HuH-7.5 (cell line): ENCODE measurements around the gene FAM149A.

ENCODE experiments used
- DNase-seq: peaks from one replicate; pipeline ENCODE4 v3.0.0; 2011; ENCODE audit warnings: low spot score

The FAM149A gene

DNA sequence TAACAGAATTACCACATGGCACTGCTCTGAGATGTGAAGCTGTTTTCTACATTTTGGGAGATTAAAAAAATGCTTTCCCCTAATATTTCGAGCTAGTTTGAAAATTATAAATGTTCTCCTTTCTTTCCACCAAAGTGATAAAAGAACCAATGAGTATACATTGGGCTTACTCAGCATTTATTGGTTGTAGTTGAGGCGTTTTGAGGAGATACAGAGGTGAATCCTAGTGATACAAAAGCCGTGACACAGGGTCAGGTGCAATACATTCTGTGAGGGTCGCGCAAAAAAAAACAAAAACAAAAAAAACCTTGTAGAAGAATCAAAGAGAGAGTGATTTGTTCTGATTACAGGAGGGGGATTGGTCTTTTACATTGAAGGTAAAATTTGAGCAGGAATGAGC, 54.5 kb downstream of the FAM149A start:
- no peak for DNase-seq

DNA sequence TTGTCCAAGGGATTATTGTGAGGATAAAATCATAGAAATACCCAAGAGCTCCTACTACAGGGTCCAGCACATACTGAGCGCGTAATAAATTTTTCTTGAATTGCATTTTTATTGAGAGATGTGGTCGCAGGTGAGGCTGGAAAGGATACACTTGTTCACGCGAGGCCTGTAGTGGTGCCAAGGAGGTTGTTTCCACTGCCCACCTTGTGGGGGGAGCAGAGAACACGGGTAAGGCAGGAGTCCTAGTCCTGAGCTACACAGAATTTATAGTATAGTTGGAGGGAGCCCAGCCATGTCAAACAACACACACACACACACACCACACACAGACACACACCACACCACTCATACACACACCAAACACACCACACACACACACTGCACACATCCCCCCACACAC, 55.1 kb downstream of the FAM149A start:
- no peak for DNase-seq

DNA sequence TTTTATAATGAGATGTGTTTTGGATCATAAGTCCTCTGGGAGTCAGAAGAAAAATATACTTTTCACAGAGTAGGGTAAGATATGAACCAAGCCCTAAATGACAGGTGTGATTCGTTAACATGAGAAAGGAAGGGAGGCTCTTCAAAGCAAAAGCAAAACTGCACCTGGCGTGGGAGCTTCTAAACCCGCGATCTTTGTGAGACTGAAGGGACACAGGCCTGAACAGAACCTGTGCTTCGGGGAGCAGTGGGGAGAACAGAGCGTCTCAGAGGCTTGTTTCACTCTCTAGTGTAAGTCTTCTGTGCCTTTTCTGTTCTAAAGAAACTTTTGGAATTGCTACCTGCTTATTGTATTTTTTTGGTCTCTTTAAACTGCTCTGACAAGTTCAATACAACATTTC, 56.6 kb downstream of the FAM149A start:
- no peak for DNase-seq

DNA sequence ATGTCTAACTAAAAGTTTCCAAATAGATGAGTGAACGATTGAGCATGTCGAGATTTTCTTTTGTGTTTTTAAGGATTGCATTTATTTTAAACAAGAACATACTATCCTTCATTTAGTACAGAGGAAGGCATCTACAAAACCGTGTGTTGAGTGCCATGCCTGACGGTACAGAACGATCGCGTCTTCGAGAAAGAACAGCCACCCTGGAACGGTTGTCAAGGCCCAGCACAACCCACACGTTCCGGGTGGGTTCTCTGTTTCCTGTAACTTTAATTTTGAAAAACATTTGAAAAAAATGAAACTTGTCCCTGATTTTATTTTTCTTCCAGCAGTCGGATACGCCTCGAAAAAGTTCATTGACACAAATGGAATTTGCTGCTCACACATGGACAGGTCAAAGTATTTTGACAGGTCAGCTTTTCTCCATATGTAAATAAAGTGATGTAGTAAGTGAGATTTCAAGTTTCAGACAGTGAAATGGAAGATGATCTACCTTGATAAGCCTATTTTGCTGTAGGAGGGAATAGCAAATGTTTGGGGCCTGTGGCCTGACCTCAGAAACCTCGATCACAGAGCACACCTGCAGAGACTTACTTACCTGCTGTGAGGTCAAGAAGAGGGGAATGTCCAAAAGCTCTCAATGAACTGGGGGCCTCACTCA, 62.5 kb downstream of the FAM149A start:
- no peak for DNase-seq

DNA sequence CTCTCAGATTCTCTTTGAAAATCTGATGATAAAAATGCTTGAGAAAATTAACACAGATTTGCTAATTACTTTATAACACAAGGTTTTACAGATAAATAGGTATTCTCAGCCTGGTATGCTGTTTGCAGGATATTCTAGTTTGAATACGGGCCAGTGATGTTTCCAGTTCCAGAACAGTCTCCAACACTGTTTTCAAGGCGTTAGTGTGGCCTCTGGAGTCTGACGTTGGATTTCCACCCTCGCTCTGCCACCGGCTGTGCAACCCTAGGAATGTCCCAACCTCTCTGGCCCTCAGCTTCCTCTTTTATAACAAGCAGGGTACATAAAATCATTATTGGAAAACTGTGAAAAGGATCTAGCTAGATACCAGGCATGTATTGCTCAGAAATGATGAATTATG, 63.1 kb downstream of the FAM149A start:
- DNase-seq: no peak

DNA sequence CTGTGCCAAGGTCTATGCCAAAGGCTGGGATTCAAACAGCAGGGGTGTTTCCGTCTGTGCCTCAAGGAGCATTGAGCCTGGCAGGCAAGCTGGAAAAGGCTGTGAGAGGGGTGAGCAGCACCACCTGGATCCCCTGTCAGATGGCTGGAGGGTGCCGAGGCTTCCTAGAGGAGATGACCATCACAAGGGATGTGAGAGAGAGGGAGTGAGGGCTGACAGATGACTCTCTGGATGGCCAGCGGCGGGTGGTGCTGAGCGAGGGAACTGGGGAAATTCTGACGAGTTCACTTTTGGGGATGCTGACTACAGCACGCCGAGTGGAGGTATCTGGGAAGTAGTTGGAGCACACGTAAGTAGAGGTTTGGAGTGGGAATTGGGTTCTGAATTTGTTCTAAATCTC, 64.2 kb downstream of the FAM149A start:
- no peak for DNase-seq

DNA sequence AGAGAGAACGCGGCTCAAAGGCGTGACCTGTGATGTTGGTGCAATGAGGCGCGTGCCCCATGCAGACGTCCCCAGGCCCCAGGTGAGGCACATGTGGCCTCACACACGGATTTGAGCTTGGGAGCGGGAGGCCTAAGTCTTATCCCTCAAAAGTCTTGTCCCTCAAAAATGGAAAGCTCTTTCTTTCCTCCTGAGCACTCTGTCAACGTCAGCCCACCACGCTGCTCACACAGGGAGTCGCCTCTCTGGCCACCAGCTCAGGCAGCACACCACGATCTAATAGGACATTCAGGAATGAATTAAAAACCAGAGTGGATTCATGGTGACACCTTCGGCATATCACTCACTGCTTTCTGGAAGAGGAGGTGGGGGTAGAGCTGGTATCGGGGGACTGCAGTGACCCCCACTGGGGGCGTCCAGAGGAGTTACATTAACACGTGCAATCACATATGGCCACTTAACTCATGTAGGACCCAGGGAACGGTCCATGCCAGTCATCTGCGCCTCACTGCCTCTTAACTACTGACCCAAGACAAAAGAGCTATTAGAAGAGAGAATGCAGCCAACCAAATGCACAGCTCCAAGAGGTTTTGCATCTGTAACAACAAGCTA, 64.9 kb downstream of the FAM149A start:
- no peak for DNase-seq

DNA sequence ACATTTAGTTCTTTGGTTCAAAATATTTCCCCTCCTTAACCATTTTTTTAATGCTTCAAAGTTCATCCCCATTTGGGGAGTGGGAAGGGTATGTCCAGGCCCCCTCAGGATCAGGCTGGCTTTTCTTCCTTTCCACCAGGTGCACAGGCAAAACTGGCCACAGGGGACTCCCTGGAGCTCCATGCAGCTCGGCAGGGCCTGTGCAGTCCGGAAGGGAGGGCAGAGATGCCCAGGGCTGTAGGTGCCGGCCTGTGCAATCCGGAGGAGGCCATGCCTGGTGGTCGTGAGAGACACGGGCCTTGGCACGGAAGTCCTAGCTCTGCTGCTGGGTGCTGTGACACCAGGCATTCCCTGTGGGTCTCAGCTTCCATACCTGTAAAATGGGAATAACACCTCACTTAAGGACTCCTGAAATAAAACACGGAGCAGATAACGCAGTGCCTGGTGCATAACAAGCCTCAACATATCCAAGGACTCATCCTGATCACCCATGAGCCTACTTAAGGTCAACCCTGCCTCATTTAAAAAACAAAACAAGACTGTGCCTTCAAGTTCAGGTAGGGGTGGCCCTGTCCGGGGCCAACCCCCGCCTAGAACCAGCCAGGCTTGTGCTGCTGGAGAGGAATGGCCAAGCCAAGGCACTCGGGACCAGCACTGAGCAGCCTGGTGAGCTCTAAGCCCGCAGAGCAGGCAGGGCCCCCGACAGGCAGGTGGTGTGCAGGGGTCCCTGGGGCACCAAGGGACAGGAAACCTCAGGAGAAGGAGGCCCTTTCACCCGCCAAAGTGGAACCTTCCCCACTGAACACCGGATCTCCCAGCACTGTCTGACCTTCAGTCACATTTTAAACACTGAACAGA, 65.7 kb downstream of the FAM149A start:
- DNase-seq: no peak

DNA sequence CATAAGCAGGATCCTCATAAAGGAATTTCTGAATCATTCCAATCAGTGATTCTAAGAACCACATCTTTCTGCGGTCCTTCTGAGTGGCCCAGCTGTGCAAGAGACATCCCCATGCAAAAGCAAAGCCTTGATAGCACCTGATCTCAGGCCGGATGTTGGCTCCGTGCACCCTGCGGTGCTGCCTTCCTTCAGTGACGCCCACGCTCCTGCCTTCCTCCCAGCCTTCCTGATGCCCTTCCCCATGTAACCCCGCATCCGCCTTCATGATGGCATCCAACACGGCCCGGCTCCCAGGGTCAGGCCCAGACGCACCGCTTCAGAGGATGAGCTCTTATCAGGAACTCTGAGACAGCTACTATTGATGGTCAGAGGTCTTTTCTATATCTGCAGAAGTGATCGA, 66.5 kb downstream of the FAM149A start:
- DNase-seq: no peak

DNA sequence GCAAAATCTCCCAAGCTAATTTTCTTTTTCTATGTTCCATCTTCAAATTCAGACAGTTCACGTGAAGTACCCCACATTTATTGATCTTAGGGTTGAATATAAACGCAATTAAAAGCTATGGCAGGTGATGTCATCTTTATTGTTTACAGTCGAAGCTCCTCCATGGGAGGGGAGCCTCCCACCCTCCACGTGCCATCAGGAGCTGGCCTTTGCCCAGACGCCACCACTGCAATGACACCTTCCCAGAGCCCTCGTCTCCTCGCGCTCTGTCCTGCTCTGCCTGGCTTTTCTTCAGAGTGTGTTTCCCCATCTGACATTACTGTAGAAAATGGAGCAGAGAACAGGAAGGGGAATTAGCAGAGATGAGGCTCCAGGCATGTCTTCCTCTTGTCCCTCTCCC, 68.0 kb downstream of the FAM149A start:
- no peak for DNase-seq

DNA sequence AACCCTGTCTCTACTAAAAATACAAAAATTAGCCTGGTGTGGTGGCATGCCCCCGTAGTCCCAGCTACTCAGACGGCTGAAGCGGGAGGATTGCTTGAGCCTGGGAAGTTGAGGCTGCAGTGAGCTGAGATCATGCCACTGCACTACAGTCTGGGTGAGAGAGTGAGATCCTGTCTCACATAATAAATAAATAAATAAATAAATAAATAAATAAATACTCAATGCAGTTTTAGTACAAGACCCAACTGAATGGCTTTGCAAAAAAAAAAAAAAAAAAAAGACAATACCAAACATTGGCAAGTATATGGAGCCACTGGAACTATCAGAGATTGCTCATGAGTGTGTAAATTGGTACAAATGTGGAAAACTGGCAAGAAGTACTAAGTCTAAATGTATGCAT, 83.6 kb downstream of the FAM149A start:
- no peak for DNase-seq

DNA sequence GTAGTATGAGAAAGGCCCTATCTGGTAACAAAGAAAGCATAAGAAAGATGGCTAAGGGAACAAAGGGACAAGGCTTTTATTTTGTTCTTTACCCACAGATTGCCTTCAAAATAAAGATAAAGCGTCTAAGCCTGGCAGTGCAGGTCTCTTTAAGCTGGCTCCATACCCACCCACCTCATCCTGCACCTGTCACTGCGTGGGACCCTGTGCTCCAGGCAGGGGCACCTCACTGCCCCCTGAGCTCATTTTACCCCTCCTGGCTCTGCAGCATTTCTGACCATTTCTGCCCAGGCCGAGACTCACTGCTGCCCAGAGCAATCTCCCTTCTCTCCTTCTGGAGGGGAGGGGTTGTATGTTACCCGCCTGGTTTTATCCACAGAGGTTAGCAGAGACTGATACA, 85.2 kb downstream of the FAM149A start:
- no peak for DNase-seq

DNA sequence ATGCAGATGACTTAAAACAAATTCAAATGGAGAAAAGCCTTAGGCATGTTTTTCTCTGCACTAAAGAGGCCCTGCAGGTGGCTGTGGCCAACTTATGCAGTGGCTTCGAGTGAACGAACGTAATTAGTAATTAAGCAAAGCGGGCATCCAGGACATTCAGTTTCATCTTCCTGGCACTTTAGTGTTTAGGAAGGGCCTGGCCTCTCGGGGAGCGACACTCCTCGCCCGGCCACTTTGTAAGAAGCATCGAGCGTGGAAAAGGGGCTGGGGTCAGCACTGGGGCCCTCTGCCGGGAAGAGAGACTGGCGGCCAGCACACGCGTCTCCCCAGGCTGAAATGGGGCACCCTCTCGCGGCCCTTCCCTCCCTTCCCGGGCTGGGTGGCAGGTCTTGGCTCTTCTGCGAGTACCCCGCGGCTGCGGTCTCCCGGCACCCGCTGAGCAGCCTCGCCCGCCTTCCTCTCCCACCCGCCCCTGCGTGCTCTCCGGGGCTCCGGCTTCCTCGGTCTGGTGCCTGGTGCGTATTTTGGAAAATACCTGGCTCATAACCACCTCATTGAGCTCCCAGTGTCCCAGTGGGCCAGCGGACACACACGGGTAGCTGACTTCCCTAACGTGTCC, 86.2 kb downstream of the FAM149A start:
- DNase-seq: peak; percentile 25

DNA sequence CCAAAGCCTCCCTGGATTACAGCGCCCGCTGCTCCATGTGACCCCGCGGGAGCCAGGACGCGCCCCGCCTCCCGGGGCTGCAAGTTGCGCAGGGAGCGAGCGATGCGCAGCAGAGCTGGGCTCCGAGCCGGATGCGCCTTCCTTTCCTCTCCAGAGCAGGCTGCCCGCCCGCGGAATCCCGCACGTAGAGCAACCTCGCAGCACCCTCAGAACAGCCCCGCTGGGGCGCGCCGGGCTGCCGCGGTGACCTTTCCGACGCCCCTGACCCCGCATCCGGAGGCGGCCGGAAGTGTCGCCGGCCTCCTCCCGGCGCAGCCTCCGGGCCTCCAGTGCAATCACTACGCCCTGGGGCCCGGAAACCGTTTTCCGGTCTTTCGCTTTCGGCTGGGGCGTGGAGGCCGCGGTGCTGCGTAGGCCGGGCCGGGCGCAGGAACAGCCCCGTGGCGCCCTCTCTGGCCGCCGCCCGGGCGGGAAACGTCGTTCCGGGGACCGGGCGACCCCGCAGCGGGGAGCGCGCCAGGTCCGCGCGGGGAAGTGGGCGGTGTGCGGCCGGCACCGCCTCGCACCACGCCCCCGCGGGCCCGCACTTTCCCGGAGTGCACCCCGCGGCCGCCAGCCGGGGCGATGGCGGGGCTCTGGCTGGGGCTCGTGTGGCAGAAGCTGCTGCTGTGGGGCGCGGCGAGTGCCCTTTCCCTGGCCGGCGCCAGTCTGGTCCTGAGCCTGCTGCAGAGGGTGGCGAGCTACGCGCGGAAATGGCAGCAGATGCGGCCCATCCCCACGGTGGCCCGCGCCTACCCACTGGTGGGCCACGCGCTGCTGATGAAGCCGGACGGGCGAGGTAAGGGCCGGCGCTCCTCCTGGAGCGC, 86.9 kb downstream of the FAM149A start, which contains the start of gene CYP4V2:
CYP4V2 (plus strand) TSS at position 368 of the 866 bp plus-strand sequence; CDS start at position 625, 257 bp downstream.
- DNase-seq: peak; percentile 29

DNA sequence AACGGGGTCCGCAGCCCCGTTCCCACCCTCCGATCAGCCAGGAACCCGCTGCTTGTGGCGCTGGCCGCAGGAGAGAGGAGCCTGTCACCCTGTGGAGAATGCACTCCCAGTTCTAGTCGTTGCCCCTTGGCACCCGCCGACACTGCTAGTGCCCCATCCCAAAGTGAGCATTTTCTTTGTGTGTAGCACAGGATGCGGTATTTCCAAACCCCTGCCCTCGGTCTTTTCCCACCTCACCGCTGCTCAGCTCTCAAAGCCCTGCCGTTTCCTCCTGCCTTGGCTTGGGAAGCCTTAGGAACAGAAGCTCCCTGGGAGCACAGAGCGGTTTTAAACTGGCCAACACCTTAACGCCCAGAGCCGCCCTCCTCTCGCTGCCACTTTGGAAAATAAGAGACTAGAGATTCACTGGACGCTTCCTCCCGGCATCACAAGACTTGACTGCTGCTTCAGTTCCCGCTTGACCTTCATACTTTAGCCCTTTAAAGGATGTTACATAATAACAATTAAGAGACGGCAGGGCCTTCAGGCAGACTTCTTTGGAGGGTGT, 87.6 kb downstream of the FAM149A start:
- DNase-seq: peak; percentile 16

DNA sequence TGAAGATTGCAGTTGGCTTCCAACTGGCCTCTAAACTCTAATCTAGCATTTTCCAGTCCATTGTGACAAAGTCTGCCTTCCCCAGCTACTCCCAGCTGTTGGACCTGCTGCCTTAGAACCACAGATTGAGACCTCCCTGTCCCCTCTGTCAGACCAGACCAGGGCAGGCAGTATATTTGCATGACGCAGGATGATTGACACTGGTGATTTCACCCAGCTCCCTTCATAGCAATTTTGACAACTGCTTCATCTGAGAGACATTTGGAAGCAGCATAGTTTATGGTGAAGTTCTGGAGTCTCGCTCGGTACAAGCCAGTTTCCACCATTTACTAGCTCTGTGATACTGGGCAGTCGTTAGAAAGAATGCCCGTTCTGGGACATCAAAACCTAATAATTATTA, 89.3 kb downstream of the FAM149A start:
- DNase-seq: no peak

DNA sequence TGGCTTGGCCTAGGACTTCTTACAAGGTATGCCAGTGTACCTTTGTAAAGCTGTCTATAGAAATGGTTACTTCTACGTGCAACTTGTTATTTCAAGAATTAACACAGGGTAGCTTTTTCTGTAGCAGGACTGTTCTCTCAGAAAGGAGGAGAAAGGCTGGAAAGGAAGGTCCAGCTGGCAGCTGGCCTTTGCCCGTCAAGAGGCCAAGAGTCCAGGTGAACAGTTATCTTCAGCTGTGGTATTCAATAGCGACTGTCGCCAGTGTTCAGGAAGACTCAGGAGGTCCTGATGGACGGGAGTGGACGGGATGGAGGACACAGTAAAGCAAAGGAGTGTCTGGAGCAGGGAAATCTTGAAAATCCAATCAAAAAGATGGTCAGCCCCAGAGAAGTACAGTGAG, 91.6 kb downstream of the FAM149A start:
- no peak for DNase-seq

DNA sequence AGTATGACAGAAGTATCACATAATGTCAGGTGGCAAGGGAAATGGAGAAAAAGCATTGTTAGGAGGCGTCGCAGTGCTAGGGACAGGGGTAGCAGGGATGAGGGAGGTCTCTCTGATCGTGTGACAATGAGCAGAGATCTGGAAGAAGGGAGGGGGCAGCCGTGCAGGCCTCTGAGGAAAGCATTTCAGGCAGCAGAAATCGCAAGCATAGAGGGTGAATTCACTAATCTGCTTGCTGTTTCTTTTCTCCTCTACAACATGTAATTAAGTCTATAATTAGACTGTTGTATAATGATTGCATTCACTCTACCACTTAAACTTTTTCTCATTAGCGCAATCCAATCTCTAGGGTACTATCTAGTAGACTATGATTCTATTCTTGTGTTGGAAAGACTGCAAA, 96.0 kb downstream of the FAM149A start:
- no peak for DNase-seq

DNA sequence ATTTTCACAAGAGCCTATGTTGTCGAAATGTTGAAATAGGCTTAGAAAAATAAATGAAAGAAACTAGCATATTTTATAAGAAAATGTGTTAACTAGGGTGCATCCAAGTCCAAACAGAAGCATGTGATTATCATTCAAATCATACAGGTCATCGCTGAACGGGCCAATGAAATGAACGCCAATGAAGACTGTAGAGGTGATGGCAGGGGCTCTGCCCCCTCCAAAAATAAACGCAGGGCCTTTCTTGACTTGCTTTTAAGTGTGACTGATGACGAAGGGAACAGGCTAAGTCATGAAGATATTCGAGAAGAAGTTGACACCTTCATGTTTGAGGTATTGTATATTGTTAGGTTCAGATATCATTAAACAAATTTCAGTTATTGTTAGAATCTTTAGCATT, 96.5 kb downstream of the FAM149A start:
- no peak for DNase-seq

DNA sequence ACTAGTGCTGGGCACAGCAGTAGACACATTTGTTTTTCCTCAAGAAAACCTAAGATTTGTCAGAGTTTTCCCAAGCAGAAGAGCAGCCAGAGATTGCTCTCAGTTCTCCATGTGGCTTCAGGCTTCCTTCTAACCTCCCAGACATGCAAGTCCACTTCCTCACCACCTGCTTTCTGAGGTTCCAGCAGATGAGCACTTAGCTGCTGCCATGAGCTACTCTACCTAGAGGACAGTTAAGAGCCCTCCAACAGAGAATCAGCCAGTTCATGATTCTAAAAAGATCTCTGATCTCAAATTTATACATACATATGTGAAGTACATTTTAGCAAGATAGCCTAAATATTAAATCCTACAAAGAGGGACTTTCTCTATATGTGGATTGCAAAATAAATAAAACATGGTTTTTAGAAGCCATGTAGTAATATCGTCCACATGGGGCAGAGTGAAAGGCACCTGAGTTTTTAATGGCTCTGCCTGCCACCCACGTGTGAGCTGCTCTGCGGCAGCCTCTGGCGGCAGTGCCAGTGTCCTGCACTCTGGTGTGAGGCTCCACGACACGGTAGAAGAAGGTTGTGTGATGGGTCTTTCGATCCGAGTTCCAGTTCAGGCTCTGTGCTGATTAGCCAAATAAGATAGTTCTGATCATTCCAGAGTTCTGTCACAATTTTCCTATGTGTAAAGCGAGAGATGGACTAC, 97.2 kb downstream of the FAM149A start:
- no peak for DNase-seq
